ENCODE data around the gene TNC.

DNA sequence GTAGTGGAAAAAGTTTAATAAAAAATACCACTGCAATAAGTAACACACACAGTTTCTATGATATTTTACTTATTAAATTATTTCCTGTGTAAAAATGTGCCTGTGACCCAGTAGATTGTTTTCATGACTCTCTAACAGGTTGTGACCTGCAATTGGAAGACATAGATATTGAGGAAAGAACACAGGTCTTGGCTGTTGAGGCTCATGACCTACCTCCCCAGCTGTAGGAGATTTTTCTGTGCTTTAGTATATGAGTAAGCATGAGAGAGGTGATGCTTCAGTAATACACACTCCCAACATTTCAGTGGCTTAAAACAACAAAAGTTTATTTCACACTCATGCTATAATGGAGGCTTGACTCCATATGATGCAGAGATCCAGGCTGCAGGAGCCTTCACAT is 47.3 kb upstream of the TNC start:
- TF ChIP-seq, protein P1, sequence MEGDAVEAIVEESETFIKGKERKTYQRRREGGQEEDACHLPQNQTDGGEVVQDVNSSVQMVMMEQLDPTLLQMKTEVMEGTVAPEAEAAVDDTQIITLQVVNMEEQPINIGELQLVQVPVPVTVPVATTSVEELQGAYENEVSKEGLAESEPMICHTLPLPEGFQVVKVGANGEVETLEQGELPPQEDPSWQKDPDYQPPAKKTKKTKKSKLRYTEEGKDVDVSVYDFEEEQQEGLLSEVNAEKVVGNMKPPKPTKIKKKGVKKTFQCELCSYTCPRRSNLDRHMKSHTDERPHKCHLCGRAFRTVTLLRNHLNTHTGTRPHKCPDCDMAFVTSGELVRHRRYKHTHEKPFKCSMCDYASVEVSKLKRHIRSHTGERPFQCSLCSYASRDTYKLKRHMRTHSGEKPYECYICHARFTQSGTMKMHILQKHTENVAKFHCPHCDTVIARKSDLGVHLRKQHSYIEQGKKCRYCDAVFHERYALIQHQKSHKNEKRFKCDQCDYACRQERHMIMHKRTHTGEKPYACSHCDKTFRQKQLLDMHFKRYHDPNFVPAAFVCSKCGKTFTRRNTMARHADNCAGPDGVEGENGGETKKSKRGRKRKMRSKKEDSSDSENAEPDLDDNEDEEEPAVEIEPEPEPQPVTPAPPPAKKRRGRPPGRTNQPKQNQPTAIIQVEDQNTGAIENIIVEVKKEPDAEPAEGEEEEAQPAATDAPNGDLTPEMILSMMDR (IDR thresholded peaks at IDR 0.05): no peak
- no peak for TF ChIP-seq POLR2A (IDR thresholded peaks at IDR 0.05)

Data from suprapubic skin (tissue), 3 donors.